Measurements from ENCODE around the gene SORCS1.

Gene SORCS1

GRCh38 chr10:107104026-107104652 is 60.4 kb downstream of the SORCS1 start:
- DNase-seq (ENCODE audit: low spot score): no peak

- no peak for DNase-seq (ENCODE audit: low spot score)
Measured at GRCh38 chr10:107103174-107104025, 61.1 kb downstream of the SORCS1 start.

GRCh38 chr10:107098326-107098725 is 66.2 kb downstream of the SORCS1 start:
- no peak for DNase-seq (ENCODE audit: low spot score)

GRCh38 chr10:107094824-107095522 is 69.5 kb downstream of the SORCS1 start:
- no peak for DNase-seq (ENCODE audit: low spot score)

- DNase-seq (ENCODE audit: low spot score): no peak
Measured at GRCh38 chr10:107092321-107092720, 72.2 kb downstream of the SORCS1 start.

GRCh38 chr10:107091126-107091525 is 73.4 kb downstream of the SORCS1 start:
- DNase-seq (ENCODE audit: low spot score): no peak

GRCh38 chr10:107085665-107086525 is 78.6 kb downstream of the SORCS1 start:
- DNase-seq (ENCODE audit: low spot score): no peak

- no peak for DNase-seq (ENCODE audit: low spot score)
Measured at GRCh38 chr10:107083388-107084009, 81.0 kb downstream of the SORCS1 start.

- peak; percentile 7 for DNase-seq (ENCODE audit: low spot score)
Measured at GRCh38 chr10:107081644-107082043, 82.9 kb downstream of the SORCS1 start.

- DNase-seq (ENCODE audit: low spot score): no peak
Measured at GRCh38 chr10:107075117-107075516, 89.4 kb downstream of the SORCS1 start.

- no peak for DNase-seq (ENCODE audit: low spot score)
Measured at GRCh38 chr10:107072786-107073185, 91.7 kb downstream of the SORCS1 start.

- no peak for DNase-seq (ENCODE audit: low spot score)
Measured at GRCh38 chr10:107072028-107072427, 92.5 kb downstream of the SORCS1 start.

GRCh38 chr10:107071301-107071700 is 93.2 kb downstream of the SORCS1 start:
- no peak for DNase-seq (ENCODE audit: low spot score)

GRCh38 chr10:107067843-107068242 is 96.7 kb downstream of the SORCS1 start:
- no peak for DNase-seq (ENCODE audit: low spot score)

- no peak for DNase-seq (ENCODE audit: low spot score)
Measured at GRCh38 chr10:107064075-107064474, 100.4 kb downstream of the SORCS1 start.

GRCh38 chr10:107059872-107060271 is 104.6 kb downstream of the SORCS1 start:
- no peak for DNase-seq (ENCODE audit: low spot score)

GRCh38 chr10:107059068-107059804 is 105.3 kb downstream of the SORCS1 start:
- DNase-seq (ENCODE audit: low spot score): no peak

GRCh38 chr10:107058331-107058730 is 106.2 kb downstream of the SORCS1 start:
- DNase-seq (ENCODE audit: low spot score): peak; percentile 53

- DNase-seq (ENCODE audit: low spot score): no peak
Measured at GRCh38 chr10:107056182-107056581, 108.3 kb downstream of the SORCS1 start.

GRCh38 chr10:107054469-107055156 is 109.9 kb downstream of the SORCS1 start:
- peak; percentile 46 for DNase-seq (ENCODE audit: low spot score)

All from kidney tubule cell (primary cell).